Measurements from ENCODE around the gene THBS3. TPM values are rescaled to one million over a fixed set of nuclear protein-coding genes. Genes with fewer than 3 reads are reported as not detected.

THBS3 gene
- total and polyA plus RNA-seq, 2 of the 13 experiments (the other 11 are each of a cell fraction or from before 2014, with no cell fraction given): 0.86 to 3.6 TPM

DNA sequence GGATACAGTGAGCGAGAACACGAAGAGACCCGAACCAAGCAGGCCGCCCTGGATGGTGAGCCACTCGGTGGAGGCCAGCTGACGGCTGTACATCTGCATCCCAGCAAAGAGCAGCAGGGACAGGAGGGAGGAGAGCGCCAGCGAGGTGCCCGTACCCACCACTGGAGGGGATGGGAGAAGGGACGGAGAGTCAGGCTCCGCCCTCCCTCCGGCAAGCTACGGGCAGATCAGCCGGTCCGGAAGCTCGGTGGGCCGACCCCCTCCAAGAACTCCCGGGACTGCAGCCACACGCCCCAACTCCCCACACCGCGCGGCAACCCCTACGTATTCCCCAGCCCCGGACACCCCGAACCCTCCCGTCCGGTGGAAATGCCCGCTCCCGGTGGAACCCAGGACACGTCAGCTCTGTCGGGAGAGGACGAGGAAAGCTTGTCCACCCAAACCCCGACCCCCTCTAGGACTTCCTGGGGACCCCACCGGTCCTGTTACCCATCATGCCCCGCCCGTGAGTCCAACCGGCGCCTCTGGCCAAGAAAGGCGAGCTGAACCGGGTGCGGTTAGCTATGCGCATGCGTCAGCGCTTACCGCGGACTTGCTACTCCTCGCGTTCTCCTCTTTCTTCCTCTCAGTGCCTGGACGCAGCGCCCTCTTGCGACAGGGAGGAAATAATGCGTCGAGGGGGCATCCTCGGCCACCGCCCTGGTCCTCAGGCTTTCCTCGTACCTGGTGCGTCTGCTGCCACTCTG, 34.8 kb downstream of the THBS3 start, which contains the start of gene KRTCAP2 (continued):
- TF ChIP-seq ZNF260 (CRISPR knock-in tag; IDR thresholded peaks at IDR 0.05; ENCODE audit: borderline replicate concordance, low read depth) (no peak), AHR (CRISPR knock-in tag; IDR thresholded peaks at IDR 0.05) (0 out of 2 replicates have a peak, but pooled peaks have one; percentile 29), ZNF7 (CRISPR knock-in tag; IDR thresholded peaks at IDR 0.05) (no peak), SMAD3 (CRISPR knock-in tag; IDR thresholded peaks at IDR 0.05) (peak; percentile 60; the same call in 1 of the 2 replicates), POLR2A (IDR thresholded peaks at IDR 0.05; ENCODE audit: insufficient read depth in 1 of 2, low read depth in 2 of 2, low read length in 2 of 2) (peak; percentile 71 to 77), ZNF75D (CRISPR knock-in tag; IDR thresholded peaks at IDR 0.05; ENCODE audit: borderline replicate concordance) (no peak), ZNF264 (CRISPR knock-in tag; IDR thresholded peaks at IDR 0.05) (peak; percentile 38; the same call in 1 of the 2 replicates), ZNF337 (CRISPR knock-in tag; IDR thresholded peaks at IDR 0.05; ENCODE audit: borderline replicate concordance, low read depth) (no peak), ZNF160 (CRISPR knock-in tag; IDR thresholded peaks at IDR 0.05) (peak; percentile 65; the same call in 1 of the 2 replicates), ZNF282 (IDR thresholded peaks at IDR 0.05; ENCODE audit: partially characterized antibody) (no peak), ZNF20 (CRISPR knock-in tag; IDR thresholded peaks at IDR 0.05) (no peak), ZNF660 (CRISPR knock-in tag; IDR thresholded peaks at IDR 0.05; ENCODE audit: borderline replicate concordance, low read depth) (no peak), KLF11 (CRISPR knock-in tag; IDR thresholded peaks at IDR 0.05) (no peak), BRD4 (CRISPR knock-in tag; IDR thresholded peaks at IDR 0.05) (0 out of 2 replicates have a peak, but pooled peaks have one; percentile 13), MAFF (IDR thresholded peaks at IDR 0.05; ENCODE audit: low read depth, low read length) (no peak), SP1 (IDR thresholded peaks at IDR 0.05) (no peak), SP1 (CRISPR knock-in tag; IDR thresholded peaks at IDR 0.05) (peak; percentile 44), NFKB2 (CRISPR knock-in tag; IDR thresholded peaks at IDR 0.05; ENCODE audit: borderline replicate concordance) (peak; percentile 62; the same call in 1 of the 2 replicates), ZNF572 (CRISPR knock-in tag; IDR thresholded peaks at IDR 0.05) (0 out of 2 replicates have a peak, but pooled peaks have one; percentile 55), DNMT1 (CRISPR knock-in tag; IDR thresholded peaks at IDR 0.05) (peak; percentile 41; the same call in 1 of the 2 replicates), ZNF331 (CRISPR knock-in tag; IDR thresholded peaks at IDR 0.05) (peak; percentile 92), ARNTL (CRISPR knock-in tag; IDR thresholded peaks at IDR 0.05) (no peak), TAF15 (IDR thresholded peaks at IDR 0.05; ENCODE audit: low read depth, low read length, poor library complexity, severe bottlenecking) (no peak)
- TF ChIP-seq, protein P1, sequence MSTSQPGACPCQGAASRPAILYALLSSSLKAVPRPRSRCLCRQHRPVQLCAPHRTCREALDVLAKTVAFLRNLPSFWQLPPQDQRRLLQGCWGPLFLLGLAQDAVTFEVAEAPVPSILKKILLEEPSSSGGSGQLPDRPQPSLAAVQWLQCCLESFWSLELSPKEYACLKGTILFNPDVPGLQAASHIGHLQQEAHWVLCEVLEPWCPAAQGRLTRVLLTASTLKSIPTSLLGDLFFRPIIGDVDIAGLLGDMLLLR (CRISPR knock-in tag; IDR thresholded peaks at IDR 0.05): 0 out of 2 replicates have a peak, but pooled peaks have one; percentile 46
- TF ChIP-seq, protein P2, sequence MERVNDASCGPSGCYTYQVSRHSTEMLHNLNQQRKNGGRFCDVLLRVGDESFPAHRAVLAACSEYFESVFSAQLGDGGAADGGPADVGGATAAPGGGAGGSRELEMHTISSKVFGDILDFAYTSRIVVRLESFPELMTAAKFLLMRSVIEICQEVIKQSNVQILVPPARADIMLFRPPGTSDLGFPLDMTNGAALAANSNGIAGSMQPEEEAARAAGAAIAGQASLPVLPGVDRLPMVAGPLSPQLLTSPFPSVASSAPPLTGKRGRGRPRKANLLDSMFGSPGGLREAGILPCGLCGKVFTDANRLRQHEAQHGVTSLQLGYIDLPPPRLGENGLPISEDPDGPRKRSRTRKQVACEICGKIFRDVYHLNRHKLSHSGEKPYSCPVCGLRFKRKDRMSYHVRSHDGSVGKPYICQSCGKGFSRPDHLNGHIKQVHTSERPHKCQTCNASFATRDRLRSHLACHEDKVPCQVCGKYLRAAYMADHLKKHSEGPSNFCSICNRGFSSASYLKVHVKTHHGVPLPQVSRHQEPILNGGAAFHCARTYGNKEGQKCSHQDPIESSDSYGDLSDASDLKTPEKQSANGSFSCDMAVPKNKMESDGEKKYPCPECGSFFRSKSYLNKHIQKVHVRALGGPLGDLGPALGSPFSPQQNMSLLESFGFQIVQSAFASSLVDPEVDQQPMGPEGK (CRISPR knock-in tag; IDR thresholded peaks at IDR 0.05): peak; percentile 76
- TF ChIP-seq, protein P3, sequence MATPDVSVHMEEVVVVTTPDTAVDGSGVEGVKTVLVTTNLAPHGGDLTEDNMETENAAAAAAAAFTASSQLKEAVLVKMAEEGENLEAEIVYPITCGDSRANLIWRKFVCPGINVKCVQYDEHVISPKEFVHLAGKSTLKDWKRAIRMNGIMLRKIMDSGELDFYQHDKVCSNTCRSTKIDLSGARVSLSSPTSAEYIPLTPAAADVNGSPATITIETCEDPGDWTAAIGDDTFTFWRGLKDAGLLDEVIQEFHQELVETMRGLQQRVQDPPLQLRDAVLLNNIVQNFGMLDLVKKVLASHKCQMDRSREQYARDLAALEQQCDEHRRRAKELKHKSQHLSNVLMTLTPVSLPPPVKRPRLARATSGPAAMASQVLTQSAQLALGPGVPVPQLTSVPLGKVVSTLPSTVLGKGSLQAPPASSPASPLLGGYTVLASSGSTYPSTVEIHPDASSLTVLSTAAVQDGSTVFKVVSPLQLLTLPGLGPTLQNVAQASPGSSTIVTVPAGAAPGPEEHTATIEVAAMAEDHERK (CRISPR knock-in tag; IDR thresholded peaks at IDR 0.05; ENCODE audit: low read depth): 0 out of 2 replicates have a peak, but pooled peaks have one; percentile 41
- TF ChIP-seq, protein P4, sequence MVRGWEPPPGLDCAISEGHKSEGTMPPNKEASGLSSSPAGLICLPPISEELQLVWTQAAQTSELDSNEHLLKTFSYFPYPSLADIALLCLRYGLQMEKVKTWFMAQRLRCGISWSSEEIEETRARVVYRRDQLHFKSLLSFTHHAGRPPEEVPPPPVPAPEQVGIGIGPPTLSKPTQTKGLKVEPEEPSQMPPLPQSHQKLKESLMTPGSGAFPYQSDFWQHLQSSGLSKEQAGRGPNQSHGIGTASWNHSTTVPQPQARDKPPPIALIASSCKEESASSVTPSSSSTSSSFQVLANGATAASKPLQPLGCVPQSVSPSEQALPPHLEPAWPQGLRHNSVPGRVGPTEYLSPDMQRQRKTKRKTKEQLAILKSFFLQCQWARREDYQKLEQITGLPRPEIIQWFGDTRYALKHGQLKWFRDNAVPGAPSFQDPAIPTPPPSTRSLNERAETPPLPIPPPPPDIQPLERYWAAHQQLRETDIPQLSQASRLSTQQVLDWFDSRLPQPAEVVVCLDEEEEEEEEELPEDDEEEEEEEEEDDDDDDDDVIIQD (CRISPR knock-in tag; IDR thresholded peaks at IDR 0.05; ENCODE audit: low read depth): peak; percentile 65; the same call in 1 of the 2 replicates
